Measurements from ENCODE around the gene LZIC. TPM values are rescaled to one million over a fixed set of nuclear protein-coding genes. Genes with fewer than 3 reads are reported as not detected.

Gene LZIC
- polyA plus RNA-seq, 1 donor from 2014 or later, result 30.0 TPM

DNA sequence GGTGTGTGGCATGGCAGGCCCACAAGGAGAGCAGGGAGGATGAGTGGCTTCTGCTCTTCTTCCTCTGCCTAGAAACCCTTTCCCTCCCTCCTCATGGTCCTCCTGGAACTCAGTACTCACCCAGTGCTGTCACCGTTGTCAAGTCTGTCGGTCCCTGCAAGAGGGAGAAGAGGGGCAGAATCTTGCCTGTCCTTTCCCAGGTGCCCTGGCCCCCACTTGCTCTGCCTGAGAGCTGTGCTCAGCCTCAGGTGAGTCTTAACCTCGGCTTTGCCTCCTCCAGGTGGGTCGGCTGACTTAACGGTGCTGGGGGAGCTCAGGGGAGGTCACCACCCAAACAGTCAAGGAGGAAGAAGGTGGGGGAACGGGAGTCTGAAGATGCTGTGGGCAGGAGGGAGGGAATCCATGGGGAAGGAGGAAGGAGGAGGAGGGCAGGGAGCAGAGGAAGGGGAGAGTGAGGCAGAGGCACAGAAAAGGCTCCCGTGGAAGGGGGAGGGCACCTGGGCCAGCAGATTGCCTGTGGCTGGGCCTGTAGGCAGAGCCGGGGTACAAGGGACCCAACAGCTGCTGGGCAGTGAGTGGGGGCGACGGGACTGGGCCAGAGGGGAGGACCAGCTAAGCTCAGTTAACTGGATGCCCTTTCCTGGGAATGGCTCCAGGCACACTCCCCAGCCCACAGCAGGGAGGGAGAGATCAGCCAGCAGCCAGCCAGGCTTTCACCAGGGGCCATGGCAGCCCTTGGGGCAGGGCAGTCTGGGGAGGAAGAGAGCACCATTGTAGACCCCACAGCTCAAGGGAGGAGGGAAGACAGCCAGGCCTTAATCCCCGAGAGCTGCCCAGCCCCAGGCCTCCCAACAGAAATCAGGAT, 59.4 kb downstream of the LZIC start:
- Mint-ChIP-seq H3K4me1 (peaks cover 0 to 1% (median 0%) of the 10 kb centered on the region in 3 donors), H3K27ac (no peak overlapping the region), H3K4me3 (peak overlapping the region in 1 of 4 donors; percentile 72), H3K9me3 (no peaks in the 10 kb centered on the region), H3K36me3 (peaks cover 7% of the 10 kb centered on the region), H3K27me3 (no peaks in the 10 kb centered on the region)

DNA sequence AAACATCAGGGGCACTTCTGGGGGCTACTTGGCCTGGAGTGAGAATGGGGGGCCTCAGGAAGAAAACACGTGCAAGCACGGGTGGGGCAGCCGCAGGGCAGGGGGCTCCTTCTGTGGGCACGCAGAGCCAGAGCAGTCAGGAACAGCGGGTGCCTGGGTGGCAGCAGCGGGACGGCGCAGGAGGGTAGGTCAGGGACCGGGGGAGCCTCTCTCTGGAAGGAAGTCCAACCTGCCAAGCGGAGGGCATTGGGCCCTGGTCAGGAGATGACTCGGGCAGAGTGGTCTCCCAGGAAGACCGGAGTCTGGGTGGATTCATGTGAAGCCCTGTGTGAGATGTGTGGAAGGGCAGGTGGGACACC, 60.3 kb downstream of the LZIC start:
- Mint-ChIP-seq H3K27me3 (no peaks in the 10 kb centered on the region), H3K4me1 (peaks cover 0 to 1% (median 0%) of the 10 kb centered on the region in 3 donors), H3K9me3 (no peaks in the 10 kb centered on the region), H3K27ac (peak overlapping the region in 1 of 3 donors; percentile 89), H3K36me3 (peaks cover 7% of the 10 kb centered on the region), H3K4me3 (no peak overlapping the region)

DNA sequence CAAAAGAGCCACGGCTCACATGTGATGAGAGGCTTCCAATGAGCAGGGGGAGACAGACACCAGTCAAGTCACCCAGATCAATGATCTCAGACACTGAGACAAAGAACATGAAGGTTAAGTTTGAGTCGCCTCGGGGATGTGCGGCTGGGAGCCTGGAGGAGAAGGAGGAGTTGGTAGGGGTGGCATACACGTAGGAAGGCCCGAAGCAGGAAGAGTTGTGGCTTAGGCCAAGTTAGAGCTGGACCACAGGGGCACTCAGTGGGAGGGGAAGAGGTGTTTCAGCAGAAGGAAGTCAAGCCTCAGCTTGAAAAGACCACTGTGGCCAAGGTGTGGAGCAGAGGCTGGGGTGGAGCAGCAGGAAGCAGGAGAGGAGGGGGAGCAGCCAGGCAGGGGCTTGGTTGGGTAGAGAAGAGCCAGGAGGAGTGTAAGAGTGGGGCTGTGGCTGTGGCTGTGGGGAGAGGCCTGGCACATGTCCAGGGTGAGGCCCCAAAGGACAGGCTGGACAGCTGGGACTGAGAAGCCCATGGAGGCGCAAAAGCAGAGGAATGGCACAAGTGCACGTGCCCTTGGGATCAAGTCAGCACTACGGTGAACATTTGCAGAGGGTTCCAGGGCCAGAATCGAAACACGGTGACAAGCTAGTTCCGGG, 60.8 kb downstream of the LZIC start:
- Mint-ChIP-seq H3K27ac (peak overlapping the region in 2 of 3 donors; percentile 4 to 89), H3K4me1 (peaks cover 0 to 1% (median 0%) of the 10 kb centered on the region in 3 donors), H3K4me3 (peak overlapping the region in 1 of 4 donors; percentile 47), H3K36me3 (peaks cover 7% of the 10 kb centered on the region), H3K9me3 (no peaks in the 10 kb centered on the region), H3K27me3 (no peaks in the 10 kb centered on the region)

DNA sequence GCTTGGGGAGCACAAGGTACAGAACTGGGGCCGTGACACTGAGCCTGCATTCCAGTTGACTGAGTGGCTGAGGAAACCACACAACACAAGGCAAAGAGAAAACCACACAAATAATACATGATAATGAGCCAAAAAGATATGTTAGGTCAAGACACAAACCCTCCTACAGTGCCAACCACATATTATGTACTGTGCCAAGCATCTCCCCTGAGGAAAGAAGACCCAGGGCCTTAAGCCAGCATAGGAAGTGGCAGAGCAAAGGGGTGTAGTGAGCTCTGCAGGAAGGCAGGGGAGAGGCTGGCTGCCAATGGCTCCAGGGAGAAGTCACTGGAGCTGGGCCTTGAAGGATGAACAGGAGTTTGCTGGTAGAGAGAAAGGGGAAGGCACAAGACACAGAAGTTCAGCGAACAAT, 61.3 kb downstream of the LZIC start:
- Mint-ChIP-seq H3K4me3 (no peak overlapping the region), H3K27me3 (no peaks in the 10 kb centered on the region), H3K9me3 (no peaks in the 10 kb centered on the region), H3K4me1 (peaks cover 0 to 1% (median 0%) of the 10 kb centered on the region in 3 donors), H3K36me3 (peaks cover 7% of the 10 kb centered on the region), H3K27ac (peak overlapping the region in 2 of 3 donors; percentile 4 to 89)

Other genes starting within 250 kb of the LZIC start
- 24.7 TPM for gene CLSTN1, start 119.4 kb downstream of the LZIC start, polyA plus RNA-seq
- 10.0 TPM for gene CTNNBIP1, start 33.1 kb downstream of the LZIC start, polyA plus RNA-seq
- gene NMNAT1, start 84 bp upstream of the LZIC start, polyA plus RNA-seq, result 7.9 TPM
- gene RBP7, start 53.8 kb upstream of the LZIC start, polyA plus RNA-seq, result 1.3 TPM
- gene UBE4B, start 89.6 kb upstream of the LZIC start, polyA plus RNA-seq, result 9.0 TPM

Data from IgD-negative memory B cell (primary cell).